ENCODE measurements around the gene USP48. TPM values are rescaled to one million over a fixed set of nuclear protein-coding genes. Genes with fewer than 3 reads are reported as not detected.

Gene USP48
- total and polyA plus RNA-seq, 2 of the 8 experiments (the other 6 are each of a cell fraction or from before 2014, with no cell fraction given): 12.8 to 83.5 TPM

- TF ChIP-seq CHD1 (IDR thresholded peaks at IDR 0.05; ENCODE audit: low read depth, low read length) (no peak), JUND (IDR thresholded peaks at IDR 0.05; ENCODE audit: low read length) (no peak), TEAD4 (IDR thresholded peaks at IDR 0.05; ENCODE audit: low read depth, low read length) (no peak), YY1 (IDR thresholded peaks at IDR 0.05; ENCODE audit: low read depth, low read length) (no peak), POLR2A (IDR thresholded peaks at IDR 0.05; ENCODE audit: control extremely low read depth in 1 of 2, low read depth in 2 of 2, low read length in 2 of 2) (no peak)
- TF ChIP-seq, protein P1, sequence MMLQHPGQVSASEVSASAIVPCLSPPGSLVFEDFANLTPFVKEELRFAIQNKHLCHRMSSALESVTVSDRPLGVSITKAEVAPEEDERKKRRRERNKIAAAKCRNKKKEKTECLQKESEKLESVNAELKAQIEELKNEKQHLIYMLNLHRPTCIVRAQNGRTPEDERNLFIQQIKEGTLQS (IDR thresholded peaks at IDR 0.05; ENCODE audit: insufficient read depth, low read depth, low read length): no peak
Observed at GRCh38 chr1:21758614-21759013, 24.3 kb downstream of the USP48 start (continued).
